NCI-H460 (cell line): Measurements from ENCODE around the gene SBNO2. TPM values are rescaled to one million over a fixed set of nuclear protein-coding genes. Genes with fewer than 3 reads are reported as not detected.

ENCODE experiments used
- DNase-seq: peaks from one replicate; pipeline ENCODE4 v3.0.0-alpha.2; 2016; ENCODE audit warnings: low read depth; ENCODE audit errors: extremely low read depth
- total RNA-seq: library from RNA; depleted of rRNA; stranded (reverse); fragments of >200 nt; shearing (Covaris generic); gene quantifications from 2 replicates; pipeline ENCODE4 v1.2.3, GENCODE V29; 2014; rRNA removed

SBNO2 gene
- total RNA-seq, 1 experiment from 2014 or later = 28.0 TPM

DNA sequence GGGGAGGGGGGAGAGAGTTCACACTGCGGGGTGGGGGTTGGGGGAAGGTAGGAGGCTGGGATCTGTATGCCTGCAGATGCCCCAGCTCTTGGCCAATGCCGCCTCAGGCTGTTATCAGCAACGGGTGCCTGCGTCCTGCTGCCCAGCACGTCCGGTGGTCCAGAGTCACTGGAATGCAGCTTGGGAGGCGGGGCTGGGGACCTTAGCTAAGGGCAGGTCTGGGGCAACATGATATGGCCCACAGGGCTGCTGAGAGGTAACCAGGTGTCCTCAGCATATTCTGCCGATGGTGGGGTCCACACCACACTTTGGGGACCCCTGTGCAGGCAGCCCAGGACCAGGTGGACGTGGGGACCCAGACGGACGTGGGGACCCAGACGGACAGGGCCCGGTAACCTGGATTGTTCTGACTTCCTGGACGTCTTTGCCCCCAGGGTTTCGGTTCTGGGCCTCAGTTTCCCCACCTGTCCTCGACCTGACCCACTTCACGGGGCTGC, 107.8 kb downstream of the SBNO2 start:
- no peak for DNase-seq

- DNase-seq = no peak
These were observed 108.4 kb downstream of the SBNO2 start for GRCh38 chr19:1065606-1066109.

DNA sequence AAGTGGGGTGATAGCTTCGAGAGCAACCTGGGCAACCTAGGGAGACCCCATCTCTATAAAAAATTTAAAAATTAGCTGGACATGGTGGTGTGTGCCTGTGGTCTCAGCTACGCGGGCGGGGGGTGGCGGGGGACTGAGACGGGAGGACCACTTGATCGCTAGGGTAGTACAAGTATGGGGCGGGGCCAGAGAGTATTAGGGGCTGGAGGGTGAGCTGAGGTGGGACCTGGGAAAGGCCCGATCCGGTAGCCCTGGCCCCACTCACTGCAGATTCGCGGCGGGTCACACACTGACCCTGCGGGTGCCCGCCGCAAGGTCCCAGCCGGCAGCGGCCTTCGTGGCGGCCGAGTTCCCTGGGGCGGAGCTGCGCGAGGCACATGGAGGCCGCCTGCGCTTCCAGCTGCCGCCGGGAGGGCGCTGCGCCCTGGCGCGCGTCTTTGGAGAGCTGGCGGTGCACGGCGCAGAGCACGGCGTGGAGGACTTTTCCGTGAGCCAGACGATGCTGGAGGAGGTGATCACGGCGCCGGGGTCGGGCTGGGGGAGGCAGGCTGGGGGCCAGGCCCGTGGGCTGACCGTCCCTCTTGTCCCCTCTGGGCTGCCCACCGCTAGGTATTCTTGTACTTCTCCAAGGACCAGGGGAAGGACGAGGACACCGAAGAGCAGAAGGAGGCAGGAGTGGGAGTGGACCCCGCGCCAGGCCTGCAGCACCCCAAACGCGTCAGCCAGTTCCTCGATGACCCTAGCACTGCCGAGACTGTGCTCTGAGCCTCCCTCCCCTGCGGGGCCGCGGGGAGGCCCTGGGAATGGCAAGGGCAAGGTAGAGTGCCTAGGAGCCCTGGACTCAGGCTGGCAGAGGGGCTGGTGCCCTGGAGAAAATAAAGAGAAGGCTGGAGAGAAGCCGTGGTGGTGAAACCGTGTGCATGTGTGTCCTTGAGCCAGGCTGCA, 109.1 kb downstream of the SBNO2 start:
- peak; percentile 40 for DNase-seq

DNA sequence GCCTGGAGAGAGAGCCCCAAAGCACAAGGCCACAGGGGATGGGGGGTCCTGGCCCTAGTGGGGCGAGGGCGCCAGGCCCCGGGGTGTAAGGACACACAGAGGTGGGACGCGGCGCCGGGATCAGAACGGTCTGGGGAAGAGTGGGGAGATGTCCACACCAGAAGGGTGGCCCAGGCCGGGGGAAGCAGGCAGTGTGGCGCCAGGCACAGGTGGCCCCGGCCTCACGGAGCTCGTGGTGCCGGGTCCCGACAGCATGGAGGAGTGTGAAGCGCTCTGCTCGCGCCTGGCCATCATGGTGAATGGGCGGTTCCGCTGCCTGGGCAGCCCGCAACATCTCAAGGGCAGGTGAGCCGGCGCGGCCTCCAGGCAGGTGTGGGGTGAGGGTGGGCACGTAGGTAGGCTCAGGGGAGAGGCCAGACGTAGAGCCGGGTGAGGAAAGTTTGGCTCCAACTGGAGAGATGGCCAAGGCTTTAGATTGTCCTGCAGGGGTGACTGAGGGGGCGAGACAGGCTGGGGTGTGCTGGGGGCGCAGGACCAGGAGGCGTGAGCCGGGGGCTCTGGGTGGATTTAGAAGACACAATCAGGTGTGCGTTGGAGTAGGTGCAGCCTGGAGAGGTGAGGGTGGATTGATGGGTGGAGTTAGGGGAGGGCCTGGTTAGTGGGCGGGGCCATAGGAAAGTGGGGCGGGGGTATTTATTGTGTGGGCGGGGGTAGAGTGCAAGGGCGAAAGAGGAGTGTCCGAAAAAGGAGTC, 110.0 kb downstream of the SBNO2 start:
- DNase-seq = no peak

GRCh38 chr19:1063030-1063908, 110.8 kb downstream of the SBNO2 start:
- DNase-seq = peak; percentile 14

DNA sequence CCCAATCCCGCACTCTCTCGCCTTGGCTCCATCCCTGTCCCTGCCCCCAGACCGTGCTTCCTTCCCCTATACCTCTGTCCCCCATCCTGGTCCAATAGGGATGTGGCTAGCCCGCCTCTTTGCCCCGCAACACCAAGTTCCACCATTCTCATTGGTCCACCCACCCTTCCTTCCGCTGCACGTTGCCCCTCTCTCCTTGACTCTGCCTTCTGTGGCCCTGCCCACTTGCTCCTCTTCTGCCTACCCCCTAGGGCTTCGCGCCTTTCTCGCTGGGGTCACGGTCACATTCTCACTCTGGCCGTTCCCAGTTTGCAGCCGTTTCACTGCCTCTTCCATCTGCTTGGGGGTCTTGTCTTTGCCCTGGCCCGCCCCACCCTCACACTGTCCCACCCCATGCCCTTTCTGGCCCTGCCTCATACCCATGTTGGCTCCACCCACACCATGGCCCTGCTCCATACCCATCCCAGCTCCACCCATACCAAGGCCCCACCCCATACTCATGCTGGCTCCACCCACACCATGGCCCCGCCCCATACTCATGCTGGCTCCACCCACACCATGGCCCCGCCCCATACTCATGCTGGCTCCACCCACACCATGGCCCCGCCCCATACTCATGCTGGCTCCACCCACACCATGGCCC, 111.6 kb downstream of the SBNO2 start:
- no peak for DNase-seq

GRCh38 chr19:1061987-1062386, 112.1 kb downstream of the SBNO2 start:
- DNase-seq = no peak

- DNase-seq = no peak
These were observed 113.4 kb downstream of the SBNO2 start for GRCh38 chr19:1060689-1061088.

- DNase-seq = no peak
These were observed 116.0 kb downstream of the SBNO2 start for GRCh38 chr19:1058112-1058511.

Other genes with a start within 250 kb of the SBNO2 start
- 4.9 and 5.4 TPM in 2 replicates for gene ARID3A, start 248.2 kb downstream of the SBNO2 start, total RNA-seq
- gene WDR18, start 189.9 kb downstream of the SBNO2 start, total RNA-seq = 54.0 and 59.4 TPM in 2 replicates
- gene GRIN3B, start 173.8 kb downstream of the SBNO2 start, total RNA-seq = not detected in 2 replicates
- gene TMEM259, start 153.1 kb downstream of the SBNO2 start, total RNA-seq = 89.3 and 95.8 TPM in 2 replicates
- gene RNU6-2, start 152.7 kb downstream of the SBNO2 start, total RNA-seq = not detected in 2 replicates
- gene CNN2, start 147.7 kb downstream of the SBNO2 start, total RNA-seq = 22.2 and 27.5 TPM in 2 replicates
- 14.0 and 20.0 TPM in 2 replicates for gene ABCA7, start 134.2 kb downstream of the SBNO2 start, total RNA-seq
- gene ARHGAP45, start 107.1 kb downstream of the SBNO2 start, total RNA-seq = 0.92 and 2.5 TPM in 2 replicates
- gene POLR2E, start 78.9 kb downstream of the SBNO2 start, total RNA-seq = 102 and 108 TPM in 2 replicates
- gene GPX4, start 70.3 kb downstream of the SBNO2 start, total RNA-seq = 219 and 260 TPM in 2 replicates
- gene STK11, start 31.5 kb upstream of the SBNO2 start, total RNA-seq = 25.5 and 28.7 TPM in 2 replicates
- 1.8 and 3.1 TPM in 2 replicates for gene CBARP, start 63.7 kb upstream of the SBNO2 start, total RNA-seq
- 37.2 and 37.8 TPM in 2 replicates for gene ATP5F1D, start 67.5 kb upstream of the SBNO2 start, total RNA-seq
- gene MIDN, start 74.3 kb upstream of the SBNO2 start, total RNA-seq = 16.5 and 21.4 TPM in 2 replicates
- gene CIRBP, start 95.1 kb upstream of the SBNO2 start, total RNA-seq = 134 and 148 TPM in 2 replicates
- gene FAM174C, start 101.3 kb upstream of the SBNO2 start, total RNA-seq = 42.7 and 59.3 TPM in 2 replicates
- gene EFNA2, start 111.6 kb upstream of the SBNO2 start, total RNA-seq = 0.62 TPM in 1 of 2 replicates, not detected in the other
- gene NDUFS7, start 209.6 kb upstream of the SBNO2 start, total RNA-seq = 52.3 and 78.2 TPM in 2 replicates
- gene GAMT, start 227.3 kb upstream of the SBNO2 start, total RNA-seq = 9.7 and 10.3 TPM in 2 replicates
- 101 and 122 TPM in 2 replicates for gene DAZAP1, start 233.3 kb upstream of the SBNO2 start, total RNA-seq